ENCODE results near the gene GTF3C5.

- TF ChIP-seq POLR2AphosphoS5 (IDR thresholded peaks at IDR 0.05; ENCODE audit: borderline replicate concordance, low read depth, low read length) (no peak), EZH2 (IDR thresholded peaks at IDR 0.05) (no peak), FOXP2 (optimal IDR thresholded peaks at IDR 0.05; ENCODE audit: control extremely low read depth, extremely low read length, insufficient read depth) (no peak)
Observed at GRCh38 chr9:133049043-133049442, 18.2 kb downstream of the GTF3C5 start.
